GM23338 (cell line): ENCODE data around the gene HSPB6. TPM values are rescaled to one million over a fixed set of nuclear protein-coding genes. Genes with fewer than 3 reads are reported as not detected.

Experiments used
- ATAC-seq: fragments of 200-7000 bp; cut with Tn5 transposase; 3 replicates; pipeline ENCODE4 v1.9.1; 2020
- DNase-seq: peaks from one replicate; pipeline ENCODE4 v3.0.0-alpha.2; 2015; ENCODE audit warnings: low spot score
- H2AFZ ChIP-seq: fragments of 200-600 bp; sonication (generic); 2 replicates; pipeline ENCODE4 v1.8.0; 2016; ENCODE audit warnings: antibody characterized with exemption, mild to moderate bottlenecking, moderate library complexity
- H3F3A ChIP-seq: fragments of 200-600 bp; sonication (generic); replicated peaks from 2 replicates; pipeline ENCODE4 v1.8.0; 2017; ENCODE audit warnings: antibody characterized with exemption, mixed run types, low read depth
- H3K27ac ChIP-seq: fragments of 200-600 bp; sonication (generic); 2 replicates; pipeline ENCODE4 v1.6.1; 2016; ENCODE audit warnings: low read depth
- H3K27me3 ChIP-seq: fragments of 200-600 bp; sonication (generic); 2 replicates; pipeline ENCODE4 v1.8.0; 2016; ENCODE audit warnings: mild to moderate bottlenecking, mixed run types, moderate library complexity; ENCODE audit not compliant: insufficient read depth
- H3K36me3 ChIP-seq: fragments of 200-600 bp; sonication (generic); 2 replicates; pipeline ENCODE4 v1.8.0; 2016; ENCODE audit warnings: mild to moderate bottlenecking; ENCODE audit not compliant: insufficient read depth
- H3K4me1 ChIP-seq: fragments of 200-600 bp; sonication (generic); 2 replicates; pipeline ENCODE4 v1.8.0; 2016; ENCODE audit warnings: mild to moderate bottlenecking, moderate library complexity; ENCODE audit not compliant: insufficient read depth
- H3K4me2 ChIP-seq: fragments of 200-600 bp; sonication (generic); 2 replicates; pipeline ENCODE4 v1.7.1; 2017; ENCODE audit warnings: mixed run types
- H3K4me3 ChIP-seq: fragments of 200-600 bp; sonication (generic); 2 replicates; pipeline ENCODE4 v1.6.1; 2016; ENCODE audit warnings: mixed run types
- H3K79me2 ChIP-seq: fragments of 200-600 bp; sonication (generic); replicated peaks from 2 replicates; pipeline ENCODE4 v1.8.0; 2017; ENCODE audit warnings: mild to moderate bottlenecking; ENCODE audit not compliant: insufficient read depth
- H3K9me2 ChIP-seq: fragments of 200-600 bp; sonication (generic); 2 replicates; pipeline ENCODE4 v1.8.0; 2017; ENCODE audit not compliant: insufficient read depth
- H4K20me1 ChIP-seq: fragments of 200-600 bp; sonication (generic); replicated peaks from 2 replicates; pipeline ENCODE4 v1.8.0; 2017; ENCODE audit warnings: mild to moderate bottlenecking; ENCODE audit not compliant: insufficient read depth
- H3K27ac Mint-ChIP-seq: 2 replicates; pipeline ENCODE4 v1.8.0; 2020; ENCODE audit warnings: inconsistent platforms, mild to moderate bottlenecking, moderate library complexity, mixed read lengths
- H3K27me3 Mint-ChIP-seq: 3 replicates; pipeline ENCODE4 v1.8.0; 2022; ENCODE audit warnings: low read depth, mild to moderate bottlenecking, moderate library complexity, mixed read lengths, inconsistent platforms; ENCODE audit not compliant: insufficient read depth, poor library complexity
- H3K36me3 Mint-ChIP-seq: 3 replicates; pipeline ENCODE4 v1.8.0; 2021; ENCODE audit warnings: low read depth, mild to moderate bottlenecking, inconsistent platforms, moderate library complexity, mixed read lengths
- H3K4me1 Mint-ChIP-seq: 3 replicates; pipeline ENCODE4 v1.8.0; 2020; ENCODE audit warnings: mild to moderate bottlenecking, inconsistent platforms, mixed read lengths
- H3K4me3 Mint-ChIP-seq: 3 replicates; pipeline ENCODE4 v1.8.0; 2021; ENCODE audit warnings: moderate library complexity, mild to moderate bottlenecking, inconsistent platforms, mixed read lengths
- H3K9me3 Mint-ChIP-seq: 3 replicates; pipeline ENCODE4 v1.8.0; 2020; ENCODE audit warnings: moderate library complexity, mild to moderate bottlenecking, inconsistent platforms, mixed read lengths
- CREB1 ChIP-seq: fragments of 250-450 bp; sonication (Bioruptor Pico); IDR thresholded peaks from 2 replicates; pipeline ENCODE4 v1.5.0; 2020; ENCODE audit warnings: low read depth, mild to moderate bottlenecking, moderate library complexity
- JUNB ChIP-seq: IDR thresholded peaks from one replicate; pipeline ENCODE4 v1.6.1; 2016; ENCODE audit warnings: antibody characterized with exemption; ENCODE audit not compliant: unreplicated experiment
- NANOG ChIP-seq: IDR thresholded peaks from 2 replicates; pipeline ENCODE4 v1.6.1; 2016; ENCODE audit warnings: antibody characterized with exemption, borderline replicate concordance
- POLR2AphosphoS5 ChIP-seq: IDR thresholded peaks from 2 replicates; pipeline ENCODE4 v1.6.1; 2016; ENCODE audit warnings: antibody characterized with exemption, low read depth
- STAT1 ChIP-seq: IDR thresholded peaks from one replicate; pipeline ENCODE4 v1.6.1; 2016; ENCODE audit warnings: antibody characterized with exemption; ENCODE audit not compliant: unreplicated experiment
- ZNF331 ChIP-seq: fragments of 250-450 bp; sonication (Bioruptor Pico); IDR thresholded peaks from 2 replicates; pipeline ENCODE4 v1.5.0; 2020; ENCODE audit warnings: low read depth, mild to moderate bottlenecking, moderate library complexity
- polyA plus RNA-seq: library from polyadenylated mRNA; unstranded; fragments of >200 nt; fragmentation: Nextera tagmentation; extraction: Ambion mirVana; gene quantifications from 2 replicates; pipeline ENCODE4 v1.2.1, GENCODE V29; 2016
- total RNA-seq: library from RNA; depleted of rRNA; stranded (reverse); fragments of >200 nt; shearing (Covaris generic); gene quantifications from 2 replicates; pipeline ENCODE4 v1.2.3, GENCODE V29; 2014
- TF ChIP-seq, protein P1 (sequence below), 2 experiments: fragments of 200-600 bp in 1 of 2; sonication (generic) in 1 of 2; conservative IDR thresholded peaks; 2 replicates each; pipeline versions ENCODE4 v1.5.1 to v1.6.1; 2016 to 2017; ENCODE audit warnings: antibody characterized with exemption in 2 of 2, low read depth in 2 of 2, mild to moderate bottlenecking in 2 of 2, moderate library complexity in 1 of 2
- TF ChIP-seq, protein P2 (sequence below): IDR thresholded peaks from 2 replicates; pipeline ENCODE4 v1.6.1; 2016; ENCODE audit warnings: antibody characterized with exemption

The HSPB6 gene
- total and polyA plus RNA-seq, 2 experiments from 2014 or later = 0.87 to 3.2 TPM

DNA sequence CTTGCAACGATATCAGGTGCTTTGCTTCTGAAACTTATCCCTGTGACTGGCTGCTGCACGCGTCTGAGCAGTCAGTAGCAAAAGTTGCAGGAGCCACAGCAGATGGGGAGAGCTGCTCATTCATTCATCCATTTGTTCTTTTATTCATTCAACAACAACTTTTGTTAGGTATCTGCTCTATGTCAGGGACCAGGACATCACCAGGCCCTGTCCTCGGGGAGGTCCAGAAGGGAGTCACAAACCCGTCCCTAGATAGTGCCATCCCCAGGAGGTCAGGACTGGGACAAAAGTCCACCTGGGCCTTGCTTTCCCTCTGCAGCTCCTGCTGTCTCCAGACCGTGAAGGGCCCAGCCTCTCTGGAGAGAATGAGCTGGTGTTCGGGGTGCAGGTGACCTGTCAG lies 21.1 kb upstream of the HSPB6 start:
- H3K36me3 ChIP-seq = no peaks in the 10 kb centered on the region
- Mint-ChIP-seq H3K9me3 (no peaks in the 10 kb centered on the region; the same call in 2 of the 3 replicates), H3K4me3 (no peak overlapping the region; the same call in 2 of the 3 replicates)

DNA sequence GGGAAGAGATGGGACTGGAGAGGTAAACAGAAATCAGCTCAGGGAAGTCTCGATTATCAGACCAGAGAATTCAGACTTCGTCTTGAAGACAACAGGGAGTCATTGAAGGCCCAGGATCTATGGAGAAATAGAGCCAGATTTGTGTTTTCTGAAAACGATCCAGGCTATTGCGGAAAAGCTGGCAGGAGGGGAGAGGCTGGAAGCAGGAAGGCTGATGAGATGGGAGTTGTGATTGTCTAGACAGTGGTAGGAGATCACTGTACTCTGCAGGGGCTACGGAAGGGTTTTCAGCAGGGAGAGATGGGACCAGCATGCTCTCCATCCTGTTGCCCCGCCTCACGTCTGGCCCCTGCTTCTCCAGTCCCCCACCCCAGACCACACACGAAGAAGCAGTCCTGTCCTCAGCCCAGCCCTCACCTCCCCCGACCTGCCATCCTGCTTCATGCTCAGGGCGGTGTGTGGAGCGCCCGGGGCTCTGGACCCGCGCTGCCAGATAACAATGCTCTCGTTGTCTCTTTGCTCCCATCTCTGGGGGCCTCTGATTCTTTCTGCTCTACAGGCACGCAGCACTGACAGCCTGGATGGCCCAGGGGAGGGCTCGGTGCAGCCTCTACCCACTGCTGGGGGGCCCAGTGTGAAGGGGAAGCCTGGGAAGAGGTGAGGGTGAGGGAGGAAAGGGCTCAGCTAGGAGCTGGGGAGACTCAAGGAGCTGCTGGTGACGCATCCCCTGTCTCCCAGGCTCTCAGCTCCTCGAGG lies 20.4 kb upstream of the HSPB6 start:
- H3K4me2 ChIP-seq = peak overlapping the region; percentile 89
- H3K79me2 ChIP-seq = no peaks in the 10 kb centered on the region
- peaks cover 29% of the 10 kb centered on the region for H3K4me1 ChIP-seq
- DNase-seq = peak; percentile 83
- H3F3A ChIP-seq = peaks cover 9% of the 10 kb centered on the region; the same call in 1 of the 2 replicates
- peaks cover 39% of the 10 kb centered on the region for H3K4me1 Mint-ChIP-seq
- no peaks in the 10 kb centered on the region for H4K20me1 ChIP-seq
- no peaks in the 10 kb centered on the region for H3K36me3 Mint-ChIP-seq
- H3K27ac Mint-ChIP-seq = no peak overlapping the region
- peak overlapping the region; percentile 76 for H3K4me3 Mint-ChIP-seq
- H3K9me3 Mint-ChIP-seq = no peaks in the 10 kb centered on the region; the same call in 2 of the 3 replicates
- ATAC-seq = peak; percentile 36
- peak overlapping the region; percentile 65 for H3K4me3 ChIP-seq
- no peak overlapping the region for H2AFZ ChIP-seq
- TF ChIP-seq, protein P1, sequence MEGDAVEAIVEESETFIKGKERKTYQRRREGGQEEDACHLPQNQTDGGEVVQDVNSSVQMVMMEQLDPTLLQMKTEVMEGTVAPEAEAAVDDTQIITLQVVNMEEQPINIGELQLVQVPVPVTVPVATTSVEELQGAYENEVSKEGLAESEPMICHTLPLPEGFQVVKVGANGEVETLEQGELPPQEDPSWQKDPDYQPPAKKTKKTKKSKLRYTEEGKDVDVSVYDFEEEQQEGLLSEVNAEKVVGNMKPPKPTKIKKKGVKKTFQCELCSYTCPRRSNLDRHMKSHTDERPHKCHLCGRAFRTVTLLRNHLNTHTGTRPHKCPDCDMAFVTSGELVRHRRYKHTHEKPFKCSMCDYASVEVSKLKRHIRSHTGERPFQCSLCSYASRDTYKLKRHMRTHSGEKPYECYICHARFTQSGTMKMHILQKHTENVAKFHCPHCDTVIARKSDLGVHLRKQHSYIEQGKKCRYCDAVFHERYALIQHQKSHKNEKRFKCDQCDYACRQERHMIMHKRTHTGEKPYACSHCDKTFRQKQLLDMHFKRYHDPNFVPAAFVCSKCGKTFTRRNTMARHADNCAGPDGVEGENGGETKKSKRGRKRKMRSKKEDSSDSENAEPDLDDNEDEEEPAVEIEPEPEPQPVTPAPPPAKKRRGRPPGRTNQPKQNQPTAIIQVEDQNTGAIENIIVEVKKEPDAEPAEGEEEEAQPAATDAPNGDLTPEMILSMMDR (conservative IDR thresholded peaks at IDR 0.05; ENCODE audit: low read depth in 2 of 2) = no peak
- TF ChIP-seq JUNB (no peak), STAT1 (no peak)
- H3K9me2 ChIP-seq = no peaks in the 10 kb centered on the region
- no peaks in the 10 kb centered on the region for H3K36me3 ChIP-seq
- peaks cover 27% of the 10 kb centered on the region for H3K27me3 Mint-ChIP-seq
- no peak overlapping the region for H3K27ac ChIP-seq
- H3K27me3 ChIP-seq = peaks cover 16% of the 10 kb centered on the region

More for the DNA sequence above, 21.1 kb upstream of the HSPB6 start:
- DNase-seq = no peak
- no peaks in the 10 kb centered on the region for H4K20me1 ChIP-seq
- no peaks in the 10 kb centered on the region for H3K79me2 ChIP-seq
- no peak overlapping the region for H3K27ac Mint-ChIP-seq
- TF ChIP-seq POLR2AphosphoS5 (no peak), NANOG (no peak), ZNF331 (no peak), CREB1 (CRISPR knock-in tag) (no peak)
- TF ChIP-seq, protein P1 (conservative IDR thresholded peaks at IDR 0.05; ENCODE audit: low read depth in 2 of 2) = no peak
- TF ChIP-seq, protein P2, sequence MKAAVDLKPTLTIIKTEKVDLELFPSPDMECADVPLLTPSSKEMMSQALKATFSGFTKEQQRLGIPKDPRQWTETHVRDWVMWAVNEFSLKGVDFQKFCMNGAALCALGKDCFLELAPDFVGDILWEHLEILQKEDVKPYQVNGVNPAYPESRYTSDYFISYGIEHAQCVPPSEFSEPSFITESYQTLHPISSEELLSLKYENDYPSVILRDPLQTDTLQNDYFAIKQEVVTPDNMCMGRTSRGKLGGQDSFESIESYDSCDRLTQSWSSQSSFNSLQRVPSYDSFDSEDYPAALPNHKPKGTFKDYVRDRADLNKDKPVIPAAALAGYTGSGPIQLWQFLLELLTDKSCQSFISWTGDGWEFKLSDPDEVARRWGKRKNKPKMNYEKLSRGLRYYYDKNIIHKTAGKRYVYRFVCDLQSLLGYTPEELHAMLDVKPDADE = no peak
- H3K4me3 ChIP-seq = no peak overlapping the region; the same call in 1 of the 2 replicates
- H3K36me3 Mint-ChIP-seq = peaks cover 2% of the 10 kb centered on the region; the same call in 1 of the 3 replicates
- peaks cover 29% of the 10 kb centered on the region for H3K27me3 Mint-ChIP-seq
- no peak overlapping the region for H2AFZ ChIP-seq
- H3K4me1 Mint-ChIP-seq = peaks cover 42% of the 10 kb centered on the region
- no peaks in the 10 kb centered on the region for H3K9me2 ChIP-seq
- no peak for ATAC-seq
- peaks cover 13% of the 10 kb centered on the region for H3K27me3 ChIP-seq
- peaks cover 9% of the 10 kb centered on the region; the same call in 1 of the 2 replicates for H3F3A ChIP-seq
- H3K4me2 ChIP-seq = peak overlapping the region; percentile 89
- no peak overlapping the region for H3K27ac ChIP-seq
- H3K4me1 ChIP-seq = peaks cover 29% of the 10 kb centered on the region
